Fibroblast of upper back skin (primary cell): ENCODE data around the gene OSMR.

Experiments
- DNase-seq: peaks from one replicate; pipeline ENCODE4 v3.0.0-alpha.2; 2013

Gene OSMR

DNA sequence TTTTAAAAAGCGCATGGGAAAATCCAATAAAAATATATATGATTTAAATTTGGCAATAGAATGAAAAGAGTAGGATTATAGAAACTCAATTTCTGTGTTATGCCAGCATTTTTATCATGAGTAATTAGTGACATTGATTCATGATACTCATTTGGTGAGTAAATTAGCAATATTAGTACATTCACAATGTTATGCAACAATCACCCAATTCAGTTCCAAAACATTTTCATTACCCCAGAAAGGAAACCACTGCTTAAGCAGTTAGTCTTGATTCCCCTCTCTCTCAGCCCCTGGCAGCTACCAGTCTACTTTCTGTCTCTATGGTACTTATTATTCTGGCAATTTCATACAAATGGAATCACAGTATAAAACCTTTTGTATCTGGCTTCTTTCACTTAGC is 27.0 kb downstream of the OSMR start:
- DNase-seq, result no peak

DNA sequence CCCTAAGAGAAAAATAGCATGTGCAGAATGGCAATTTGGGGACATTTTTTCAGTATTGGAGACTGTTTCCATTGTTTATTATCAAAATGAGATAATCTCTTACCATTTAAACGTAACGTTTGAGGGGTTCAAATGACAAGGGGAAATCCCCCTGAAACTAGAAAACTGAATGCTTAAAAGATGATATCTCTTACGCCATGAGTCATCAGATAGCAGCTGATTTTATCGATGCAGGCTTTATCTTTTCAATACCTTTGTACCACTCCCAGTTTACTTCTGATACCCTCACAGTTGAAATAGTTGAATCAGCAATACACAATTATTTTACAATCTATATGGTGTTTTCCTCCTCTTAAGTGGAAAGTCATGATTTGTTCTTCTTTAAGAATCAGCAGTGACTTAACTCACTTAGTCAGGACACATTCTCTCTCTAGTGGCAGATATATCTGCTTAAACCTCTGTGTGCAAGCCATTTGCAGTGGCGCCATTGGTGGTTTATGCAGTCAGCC is 29.2 kb downstream of the OSMR start:
- no peak for DNase-seq

DNA sequence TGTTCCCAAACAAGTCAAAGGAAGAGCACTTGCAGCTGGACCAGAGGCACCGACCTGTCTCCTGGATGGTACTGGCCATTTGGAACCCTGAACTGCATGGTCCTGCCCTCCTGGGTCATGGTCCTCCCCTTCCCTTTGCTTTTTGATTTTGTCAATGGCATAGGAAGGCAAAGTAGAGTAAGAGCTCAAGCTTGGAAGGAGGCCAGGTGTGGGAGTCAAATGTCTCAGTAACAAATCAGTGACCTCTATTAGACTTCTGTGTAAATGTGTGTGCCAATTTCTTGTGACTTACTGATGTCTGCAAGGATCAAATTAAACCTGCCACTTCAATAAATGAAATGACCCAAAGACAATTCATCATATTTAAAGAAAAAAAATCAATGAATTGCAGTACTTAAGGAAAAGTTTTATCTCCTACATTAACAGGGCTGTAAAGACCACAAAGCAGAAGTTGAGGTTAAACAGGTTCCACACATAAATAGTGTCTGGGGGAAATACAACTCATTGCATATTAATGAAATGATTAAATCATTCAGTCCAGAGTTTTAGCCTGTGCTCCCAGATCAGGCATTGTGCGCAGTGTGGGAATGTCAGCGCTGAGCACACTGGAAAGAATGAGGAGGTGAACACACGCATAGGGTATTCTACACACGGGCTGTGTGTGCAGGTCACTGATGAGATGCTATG is 32.7 kb downstream of the OSMR start:
- DNase-seq, result no peak

DNA sequence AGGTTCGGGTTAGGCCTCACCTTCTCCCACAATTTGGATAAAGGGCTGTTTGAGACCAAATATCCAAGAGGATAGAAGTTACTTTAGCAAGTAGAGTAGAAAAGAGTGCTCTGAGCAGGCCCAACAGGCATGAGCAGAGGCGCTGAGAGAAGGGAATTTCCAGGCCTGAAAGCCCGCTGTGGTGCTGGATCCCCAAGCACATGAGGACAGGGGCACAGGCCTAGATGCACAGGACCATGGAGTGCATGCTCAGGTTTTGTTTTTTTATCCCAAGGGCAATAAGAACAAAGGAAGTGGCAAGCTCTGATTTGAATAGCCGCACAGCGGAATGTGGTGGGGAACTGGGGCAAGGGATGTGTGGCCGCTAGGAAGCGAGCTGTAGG is 33.3 kb downstream of the OSMR start:
- no peak for DNase-seq

DNA sequence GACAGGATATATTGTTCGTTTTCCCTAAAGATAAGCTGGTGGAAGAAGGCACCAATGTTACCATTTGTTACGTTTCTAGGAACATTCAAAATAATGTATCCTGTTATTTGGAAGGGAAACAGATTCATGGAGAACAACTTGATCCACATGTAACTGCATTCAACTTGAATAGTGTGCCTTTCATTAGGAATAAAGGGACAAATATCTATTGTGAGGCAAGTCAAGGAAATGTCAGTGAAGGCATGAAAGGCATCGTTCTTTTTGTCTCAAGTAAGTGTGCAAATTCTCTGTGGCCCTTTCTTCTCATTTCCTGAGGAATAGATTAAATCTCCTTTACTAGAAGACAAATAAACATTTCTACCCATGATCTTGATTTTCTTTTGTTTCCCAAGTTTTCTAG is 38.0 kb downstream of the OSMR start:
- no peak for DNase-seq

DNA sequence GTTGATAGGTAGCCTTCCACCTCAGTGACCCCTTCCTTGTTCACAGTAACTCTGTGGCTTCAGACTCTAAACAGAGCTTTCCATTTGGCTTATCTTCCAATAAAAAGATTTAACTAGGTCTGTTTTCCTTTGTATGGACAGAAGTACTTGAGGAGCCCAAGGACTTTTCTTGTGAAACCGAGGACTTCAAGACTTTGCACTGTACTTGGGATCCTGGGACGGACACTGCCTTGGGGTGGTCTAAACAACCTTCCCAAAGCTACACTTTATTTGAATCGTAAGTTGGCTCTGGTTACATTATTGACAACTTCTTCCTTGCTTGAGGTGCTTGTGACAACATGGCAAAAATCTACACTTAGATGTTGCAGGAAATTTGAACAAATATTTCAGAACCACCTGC is 39.4 kb downstream of the OSMR start:
- DNase-seq, result no peak

DNA sequence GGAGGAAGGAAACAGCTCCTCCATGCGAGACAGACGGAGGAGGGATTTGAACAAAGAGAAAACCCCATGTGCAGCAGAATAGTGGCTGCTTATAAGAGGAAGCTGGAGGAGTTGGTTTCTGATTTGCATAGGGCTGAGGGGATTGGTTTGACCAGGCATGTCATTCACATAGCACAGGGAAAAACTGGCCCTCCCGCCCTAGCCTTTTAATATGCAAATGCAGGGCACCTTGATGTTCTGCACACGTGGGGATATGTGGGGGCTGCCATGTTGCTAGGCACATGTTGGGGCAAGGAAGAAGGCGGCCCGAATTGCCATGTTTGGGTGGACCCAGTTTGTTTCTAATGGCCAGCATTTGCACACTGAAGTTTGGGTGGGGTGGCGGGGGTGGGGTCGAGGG is 42.2 kb downstream of the OSMR start:
- no peak for DNase-seq

DNA sequence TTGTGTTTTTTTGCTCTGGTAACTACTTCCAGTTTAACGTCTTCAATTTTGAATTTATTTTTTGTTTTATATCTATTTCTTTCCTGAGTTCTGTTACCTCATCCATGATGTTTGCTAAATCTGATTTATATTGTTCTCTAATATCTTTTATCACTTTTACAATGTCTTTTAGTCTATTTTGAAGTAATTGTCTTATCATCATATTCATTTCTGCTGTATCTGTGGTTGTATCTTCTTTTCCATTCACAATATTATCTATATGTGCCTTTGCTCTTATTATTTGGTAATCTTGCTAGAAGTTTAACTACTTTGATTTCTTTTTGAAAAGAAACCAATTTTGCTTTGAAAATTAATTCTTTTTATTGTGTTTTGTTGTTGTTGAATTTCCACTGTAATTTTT is 43.6 kb downstream of the OSMR start:
- DNase-seq, result no peak

DNA sequence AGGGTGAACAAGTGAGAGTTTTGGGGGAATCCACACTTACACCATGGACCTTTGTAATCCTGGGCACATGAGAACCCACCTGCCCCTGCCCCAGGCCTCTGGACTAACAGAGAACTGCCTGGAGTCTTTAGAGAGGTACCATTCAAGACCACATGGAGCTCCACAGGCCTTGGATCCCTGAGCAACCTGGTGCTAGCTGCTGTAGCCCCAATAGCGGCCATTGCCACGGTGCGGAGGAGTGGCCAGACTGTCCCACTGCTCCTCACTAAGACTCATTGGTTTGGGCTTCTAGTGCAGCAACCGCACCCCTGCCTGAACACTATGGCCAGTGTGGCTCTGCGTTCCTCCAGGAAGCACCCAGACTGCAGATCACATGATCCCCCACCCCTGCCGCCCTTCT is 45.8 kb downstream of the OSMR start:
- DNase-seq, result no peak

DNA sequence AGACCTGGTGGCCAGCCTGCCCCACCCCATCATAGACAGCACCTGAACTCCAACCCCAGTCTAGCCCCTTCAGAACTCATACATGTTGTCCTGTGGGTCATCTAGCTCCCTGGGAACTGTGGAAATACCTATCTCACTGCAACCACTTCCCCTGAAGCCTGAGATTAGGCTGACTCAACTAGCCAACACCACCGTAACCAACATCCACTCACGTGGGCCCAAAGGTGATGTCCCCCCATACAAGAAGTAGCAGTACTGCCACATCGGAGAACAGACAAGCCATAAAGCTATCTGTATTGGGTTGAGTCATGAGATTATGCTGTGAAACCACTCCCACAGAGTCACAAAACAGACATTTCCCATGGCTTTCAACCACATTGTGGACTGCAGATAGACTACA is 46.6 kb downstream of the OSMR start:
- no peak for DNase-seq

DNA sequence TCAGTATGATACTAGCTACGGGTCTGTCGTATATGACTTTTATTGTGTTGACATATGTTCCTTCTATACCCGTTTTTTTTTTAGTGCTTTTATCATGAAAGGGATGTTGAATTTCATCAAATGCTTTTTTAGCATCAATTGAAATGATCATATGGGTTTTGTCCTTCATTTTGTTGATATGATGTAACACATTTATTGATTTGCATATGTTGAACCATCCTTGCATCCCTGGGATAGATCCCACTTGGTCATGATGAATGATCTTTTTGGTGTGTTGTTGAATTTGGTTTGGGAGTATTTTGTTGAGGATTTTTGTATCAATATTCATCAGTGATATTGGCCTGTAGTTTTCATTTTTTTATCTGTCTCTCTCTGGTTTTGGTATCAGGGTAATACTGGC is 50.9 kb downstream of the OSMR start:
- no peak for DNase-seq

DNA sequence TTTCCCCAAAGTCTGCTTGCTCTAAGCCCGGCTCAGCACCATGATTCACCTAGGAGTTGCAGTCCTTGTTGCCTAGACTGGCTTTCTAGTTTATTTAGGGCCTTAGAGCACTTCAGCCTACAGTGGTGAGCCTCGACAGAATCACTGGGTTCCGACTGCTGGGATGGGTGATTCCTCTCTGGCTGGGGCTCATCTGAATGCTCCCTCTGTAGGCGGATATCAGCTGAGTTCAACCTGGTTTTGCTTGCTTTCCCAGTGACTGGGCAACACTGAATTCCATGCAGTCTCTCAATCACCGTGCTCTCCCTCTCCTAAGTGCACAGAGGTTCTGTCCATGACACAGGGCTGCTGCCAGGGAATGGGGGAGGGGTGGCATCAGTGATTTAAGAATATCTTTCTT is 54.1 kb downstream of the OSMR start:
- no peak for DNase-seq

DNA sequence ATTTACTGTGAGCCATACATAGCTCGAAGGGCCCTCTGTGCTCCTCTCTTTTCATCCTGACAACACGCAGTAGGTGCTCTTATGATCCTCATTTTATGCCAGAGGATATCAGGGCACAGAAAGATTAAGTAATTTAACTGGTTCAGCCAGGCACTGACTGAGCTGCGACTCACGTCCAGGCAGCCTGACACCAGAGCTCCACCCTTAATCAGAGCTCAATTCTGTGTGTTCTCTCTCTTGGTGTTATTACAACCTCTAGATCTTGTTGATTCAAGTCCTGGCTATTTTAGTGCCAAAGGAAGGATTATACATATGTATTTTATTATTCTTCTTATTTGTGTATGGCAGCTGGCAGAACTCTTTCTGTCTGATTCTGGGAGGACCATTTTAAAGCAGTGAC is 59.7 kb downstream of the OSMR start:
- DNase-seq, result no peak

DNA sequence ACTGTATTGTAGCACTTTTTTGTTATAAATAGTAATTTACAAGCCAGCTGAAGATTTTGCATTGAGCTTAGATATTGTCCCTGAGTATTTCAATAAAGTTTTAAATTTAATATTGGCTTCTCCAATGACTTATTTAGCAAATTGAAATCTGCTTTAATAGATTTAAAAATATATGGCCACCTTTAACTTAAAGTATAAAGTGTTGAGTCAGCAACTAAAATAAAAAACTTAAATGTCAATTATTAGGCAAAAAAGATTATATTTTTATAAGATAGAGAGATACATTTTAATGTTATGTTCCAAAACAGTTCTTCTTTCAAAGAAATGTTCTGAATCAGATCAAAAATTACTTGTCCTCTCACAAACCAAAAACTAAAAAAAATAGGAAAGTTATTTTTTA is 60.7 kb downstream of the OSMR start:
- no peak for DNase-seq

DNA sequence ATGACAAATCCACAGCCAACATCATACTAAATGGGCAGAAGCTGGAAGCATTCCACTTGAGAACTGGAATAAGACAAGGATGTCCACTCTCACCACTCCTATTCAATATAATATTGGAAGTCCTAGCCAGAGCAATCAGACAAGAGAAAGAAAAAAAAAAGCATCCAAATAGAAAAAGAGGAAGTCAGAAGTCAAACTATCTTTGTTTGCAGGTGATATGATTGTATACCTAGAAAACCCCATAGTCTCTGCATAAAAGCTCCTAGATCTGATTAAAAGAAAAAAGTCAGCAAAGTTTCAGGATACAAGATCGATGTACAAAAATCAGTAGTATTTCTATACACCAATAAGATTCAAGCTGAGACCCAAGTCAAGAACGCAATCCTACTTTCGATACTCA is 66.1 kb downstream of the OSMR start:
- no peak for DNase-seq

DNA sequence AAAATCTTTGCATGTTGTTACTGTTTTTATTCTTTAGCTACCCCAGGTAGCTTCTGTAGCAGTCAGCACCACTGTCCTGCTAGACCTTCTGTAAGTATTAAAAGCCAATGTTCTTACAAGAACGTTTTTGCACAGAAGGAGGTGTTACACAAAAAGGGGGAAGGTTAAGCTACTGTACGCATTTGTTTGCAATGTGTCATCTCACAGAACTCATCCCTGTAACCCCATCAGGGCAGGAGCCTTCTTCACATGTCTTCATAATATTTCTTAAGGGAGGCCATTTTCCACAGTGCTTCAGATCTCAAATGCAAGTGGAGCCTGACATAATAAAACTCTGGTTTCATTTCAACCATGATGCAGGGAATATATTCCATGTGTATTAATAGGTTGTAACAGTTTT is 67.9 kb downstream of the OSMR start:
- no peak for DNase-seq

DNA sequence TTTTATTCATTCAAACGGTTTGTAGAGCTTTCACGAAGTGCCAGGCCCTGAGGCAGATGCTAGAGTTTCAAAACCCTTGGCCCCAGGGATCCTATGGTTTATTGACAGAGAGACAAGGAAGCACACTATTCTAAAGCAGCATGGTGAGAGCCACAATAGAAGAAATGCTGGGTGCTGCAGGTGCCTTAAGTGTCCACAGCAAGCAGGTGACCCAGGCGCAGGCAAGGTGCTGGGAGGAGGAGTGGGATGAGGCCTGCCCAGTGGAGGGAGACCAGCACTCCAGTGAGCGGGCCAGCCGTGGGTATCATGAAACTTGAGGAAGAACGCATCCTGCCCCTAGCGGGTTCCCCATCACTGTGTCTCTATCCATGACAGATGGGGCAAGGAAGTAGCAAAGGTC is 71.0 kb downstream of the OSMR start:
- DNase-seq, result no peak

DNA sequence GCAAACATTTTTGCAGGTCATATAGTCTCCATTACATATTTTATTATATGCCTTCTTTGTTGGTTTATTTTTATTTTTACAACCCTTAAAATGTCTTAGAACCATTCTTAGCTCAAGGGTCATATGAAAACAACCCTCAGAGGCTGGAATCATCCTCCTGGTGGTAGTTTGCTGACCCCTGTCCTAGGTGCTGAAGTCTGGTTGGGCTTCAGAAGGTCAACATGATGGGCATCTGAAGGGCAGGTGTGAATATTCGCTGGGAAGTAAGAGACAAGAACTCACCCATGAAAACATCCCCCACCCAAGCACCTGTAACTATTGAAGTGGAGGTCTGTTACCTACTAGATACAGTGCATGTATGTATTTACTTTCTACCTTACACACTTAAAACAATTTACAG is 75.4 kb downstream of the OSMR start:
- DNase-seq, result no peak

DNA sequence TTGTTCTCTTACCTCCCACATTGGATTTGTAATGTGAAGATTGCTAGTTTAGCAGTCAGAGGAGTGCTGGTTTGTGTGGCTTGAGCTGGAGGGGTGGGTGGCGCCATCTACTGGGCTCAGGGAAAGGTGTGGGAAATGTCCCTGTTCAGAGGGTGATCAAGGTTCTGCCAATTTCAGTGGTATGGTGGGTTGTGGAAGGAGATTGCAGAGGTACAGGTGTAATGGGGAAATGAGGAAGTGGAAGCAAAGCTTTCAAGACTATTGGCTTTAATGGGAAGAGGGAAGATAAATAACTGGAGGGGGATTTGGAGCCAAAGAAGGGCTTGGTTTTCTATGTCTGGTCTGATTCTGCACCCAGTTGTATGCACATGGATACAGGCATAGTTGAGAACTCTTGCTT is 76.4 kb downstream of the OSMR start:
- DNase-seq, result peak; percentile 42

DNA sequence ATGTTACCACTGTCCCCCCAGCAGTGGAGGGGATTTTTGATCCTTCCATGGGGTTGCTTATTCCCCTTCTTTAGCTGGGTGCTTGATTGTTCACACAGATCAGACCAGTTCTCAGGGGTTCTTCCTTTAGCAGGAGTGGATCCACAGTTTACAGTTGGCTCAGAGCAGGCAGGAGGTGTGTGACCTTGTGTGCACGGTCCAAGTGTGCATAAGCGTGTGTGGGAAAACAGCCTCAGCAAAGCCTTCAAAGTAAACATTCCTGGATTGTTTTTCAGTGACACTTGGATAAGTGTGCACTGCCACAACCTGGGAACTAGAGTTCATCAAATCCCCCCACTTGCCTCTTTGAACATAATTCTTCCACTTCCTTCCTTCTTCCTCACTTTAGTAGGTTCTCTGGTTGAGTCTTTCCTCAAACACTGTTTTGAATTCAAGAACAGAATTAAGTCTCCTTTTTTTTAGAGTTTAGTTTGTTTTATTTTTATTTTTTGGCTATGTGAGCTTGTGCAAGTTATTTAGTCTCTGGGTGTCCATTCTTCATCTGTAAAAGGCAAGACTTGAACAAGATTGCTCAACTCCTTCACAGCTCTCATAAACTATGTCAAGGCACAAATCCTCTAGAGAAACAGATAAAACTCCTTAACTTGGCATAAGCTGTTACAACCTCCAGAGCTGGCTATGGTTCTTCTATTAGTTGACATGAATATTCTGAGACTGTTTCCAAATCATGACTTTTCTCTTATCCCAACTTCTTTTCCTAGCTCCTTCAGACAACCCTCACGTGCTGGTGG is 78.0 kb downstream of the OSMR start:
- DNase-seq, result peak; percentile 17

DNA sequence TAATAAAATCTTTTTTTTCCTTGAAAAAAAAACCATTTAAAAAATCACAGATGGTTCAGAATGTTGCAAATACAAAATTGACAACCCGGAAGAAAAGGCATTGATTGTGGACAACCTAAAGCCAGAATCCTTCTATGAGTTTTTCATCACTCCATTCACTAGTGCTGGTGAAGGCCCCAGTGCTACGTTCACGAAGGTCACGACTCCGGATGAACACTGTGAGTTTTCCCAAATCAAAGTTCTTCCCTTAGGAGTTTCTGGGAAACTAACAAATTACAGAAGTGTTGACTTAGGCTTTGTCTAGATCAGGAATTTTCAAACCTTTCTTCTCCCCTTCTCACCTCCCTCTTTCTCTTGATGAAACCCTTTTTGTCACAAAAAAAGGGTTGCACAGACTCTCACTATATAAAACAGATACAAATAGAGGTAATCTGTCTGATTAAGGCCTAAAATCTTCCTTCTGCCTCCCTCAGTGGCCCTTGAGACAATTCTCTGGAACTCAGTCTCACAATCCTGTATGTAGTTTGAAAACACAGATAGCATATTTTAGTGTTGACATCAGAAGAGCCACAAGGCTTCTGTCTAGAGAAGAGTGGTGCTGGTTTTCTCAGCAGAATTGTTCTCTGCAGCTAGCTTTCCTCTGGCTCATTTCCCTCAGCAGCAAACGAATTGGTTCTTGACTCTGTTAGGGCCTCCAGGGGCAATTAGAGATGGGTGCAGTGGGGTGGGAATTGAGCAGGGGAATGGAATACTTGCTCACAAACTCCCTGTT is 79.5 kb downstream of the OSMR start:
- DNase-seq, result peak; percentile 74

DNA sequence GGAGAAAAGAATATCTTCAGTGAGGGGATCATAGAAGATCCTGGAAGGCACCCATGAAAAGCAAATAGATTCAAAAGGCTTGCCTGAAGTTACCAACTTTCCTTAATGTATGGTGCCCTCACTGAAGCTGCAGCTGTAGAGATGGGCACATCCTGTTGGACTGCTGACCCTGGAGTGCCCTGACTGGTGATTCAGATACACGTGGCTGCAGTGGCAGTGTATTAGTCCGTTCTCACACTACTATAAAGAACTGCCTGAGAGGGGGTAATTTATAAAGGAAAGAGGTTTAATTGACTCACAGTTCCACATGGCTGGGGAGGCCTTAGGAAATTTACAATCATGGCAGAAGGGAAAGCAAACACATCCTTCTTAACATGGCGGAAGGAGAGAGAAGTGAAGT is 80.3 kb downstream of the OSMR start:
- DNase-seq, result no peak

DNA sequence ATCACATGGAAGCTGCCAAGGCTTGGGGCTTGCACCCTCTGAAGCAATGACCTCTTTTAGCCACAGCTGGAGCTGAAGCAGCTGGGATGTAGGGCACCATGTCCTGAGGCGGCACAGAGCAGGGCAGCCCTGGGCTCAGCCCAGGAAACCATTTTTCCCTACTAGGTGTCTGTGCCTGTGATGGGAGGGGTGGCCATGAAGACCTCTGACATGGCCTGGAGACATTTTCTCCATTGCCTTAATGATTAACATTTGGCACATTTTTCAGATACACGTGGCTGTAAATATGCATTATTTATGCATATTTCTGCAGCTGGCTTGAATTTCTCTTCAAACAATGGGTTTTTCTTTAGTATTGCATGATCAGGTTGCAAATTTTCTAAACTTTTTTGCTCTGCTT is 81.7 kb downstream of the OSMR start:
- no peak for DNase-seq

DNA sequence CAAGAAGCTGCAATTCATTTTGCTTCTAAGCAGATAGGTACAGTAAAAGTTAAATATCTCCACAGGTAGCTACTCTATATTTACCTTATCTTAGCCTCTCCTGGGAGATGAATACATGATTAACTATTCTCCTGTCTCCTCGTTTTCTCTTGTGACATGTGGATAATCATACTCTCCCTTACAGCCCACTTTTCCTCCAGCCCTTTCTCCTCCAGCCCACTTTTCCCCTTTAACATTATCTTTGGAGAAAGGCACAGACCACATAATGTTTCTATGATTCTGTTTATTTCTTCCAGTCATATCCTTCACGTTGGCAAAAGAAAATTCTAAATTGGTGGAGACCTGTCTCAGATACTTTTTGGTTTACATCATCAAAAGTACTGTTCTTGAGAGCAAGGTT is 84.0 kb downstream of the OSMR start:
- DNase-seq, result no peak
